Lower lobe of right lung (tissue), 2 donors: ENCODE data around the gene DPM3. TPM values are rescaled to one million over a fixed set of nuclear protein-coding genes. Genes with fewer than 3 reads are reported as not detected.
A peak's percentile ranks its signal among the peaks of the same experiment; 100 is the strongest.

Source experiments
- ATAC-seq, 2 donors: fragments of 200-7000 bp; cut with Tn5 transposase; one replicate each; pipeline ENCODE4 v1.9.1; 2020 to 2022; ENCODE audit warnings: mild to moderate bottlenecking in 2 of 2, moderate library complexity in 2 of 2
- DNase-seq: peaks from one replicate; pipeline ENCODE4 v3.0.0-alpha.2; 2020
- H3K27ac ChIP-seq: fragments of 200-600 bp; one replicate; pipeline ENCODE4 v1.8.0; 2022
- H3K27me3 ChIP-seq: fragments of 200-600 bp; one replicate; pipeline ENCODE4 v1.8.0; 2022; ENCODE audit warnings: low read depth
- H3K36me3 ChIP-seq: fragments of 200-600 bp; one replicate; pipeline ENCODE4 v1.8.0; 2022; ENCODE audit warnings: mild to moderate bottlenecking
- H3K4me1 ChIP-seq: fragments of 200-600 bp; one replicate; pipeline ENCODE4 v1.8.0; 2022
- H3K4me3 ChIP-seq: fragments of 200-600 bp; one replicate; pipeline ENCODE4 v1.8.0; 2022; ENCODE audit warnings: mild to moderate bottlenecking
- H3K9me3 ChIP-seq: fragments of 200-600 bp; one replicate; pipeline ENCODE4 v1.8.0; 2022
- intact Hi-C: fragments of 100-400 bp; cut with DNase I; formaldehyde crosslinking; loops from one replicate; pipeline ENCODE4 v1.11.0; 2022
- total RNA-seq: library from RNA; stranded (reverse); fragmentation: NEBNext Ultra II Directional; extraction: Animal tissue kit (Norgen Biotek cat#: 25700); gene quantifications from one replicate; pipeline ENCODE4 v1.2.1, GENCODE V29; 2021
- TF ChIP-seq, protein P1 (sequence below): fragments of 200-600 bp; IDR thresholded peaks from one replicate; pipeline ENCODE4 v1.8.0; 2022; ENCODE audit warnings: antibody characterized with exemption, mild to moderate bottlenecking
- donor health status: DM: no; HTN: yes; CAD: no; lungs with severe emphysema.

DPM3 gene
- total RNA-seq, 1 donor from 2014 or later: 62.3 TPM

DNA sequence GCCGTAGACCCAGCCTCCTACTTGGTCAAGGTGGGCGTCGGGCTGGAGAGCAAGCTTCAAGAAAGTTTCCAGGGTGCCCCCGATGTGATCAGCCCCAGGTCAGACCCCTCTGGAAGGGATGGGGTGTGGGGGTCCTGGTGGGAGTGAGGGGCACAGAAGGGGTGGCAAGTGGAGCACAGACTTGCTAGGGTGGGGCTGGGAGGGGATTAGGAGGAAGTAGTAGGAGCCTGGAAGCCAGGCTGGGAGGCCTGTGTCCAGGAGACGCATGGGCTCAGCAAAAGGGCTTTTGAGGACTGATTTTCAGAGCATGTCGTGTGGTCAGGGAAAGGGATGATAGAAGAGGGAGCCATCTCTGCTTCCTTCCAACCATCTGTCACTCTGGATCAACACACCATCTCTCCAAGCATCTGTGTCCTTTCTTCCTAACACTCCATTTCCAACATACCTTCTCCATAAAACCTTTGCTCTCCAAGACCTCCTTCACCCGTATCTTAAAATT lies 41.8 kb upstream of the DPM3 start:
- no peak for ATAC-seq
- peaks cover 26% of the 10 kb centered on the region for H3K4me1 ChIP-seq
- no peaks in the 10 kb centered on the region for H3K27me3 ChIP-seq
- H3K36me3 ChIP-seq: no peaks in the 10 kb centered on the region
- H3K4me3 ChIP-seq: no peak overlapping the region
- TF ChIP-seq, protein P1, sequence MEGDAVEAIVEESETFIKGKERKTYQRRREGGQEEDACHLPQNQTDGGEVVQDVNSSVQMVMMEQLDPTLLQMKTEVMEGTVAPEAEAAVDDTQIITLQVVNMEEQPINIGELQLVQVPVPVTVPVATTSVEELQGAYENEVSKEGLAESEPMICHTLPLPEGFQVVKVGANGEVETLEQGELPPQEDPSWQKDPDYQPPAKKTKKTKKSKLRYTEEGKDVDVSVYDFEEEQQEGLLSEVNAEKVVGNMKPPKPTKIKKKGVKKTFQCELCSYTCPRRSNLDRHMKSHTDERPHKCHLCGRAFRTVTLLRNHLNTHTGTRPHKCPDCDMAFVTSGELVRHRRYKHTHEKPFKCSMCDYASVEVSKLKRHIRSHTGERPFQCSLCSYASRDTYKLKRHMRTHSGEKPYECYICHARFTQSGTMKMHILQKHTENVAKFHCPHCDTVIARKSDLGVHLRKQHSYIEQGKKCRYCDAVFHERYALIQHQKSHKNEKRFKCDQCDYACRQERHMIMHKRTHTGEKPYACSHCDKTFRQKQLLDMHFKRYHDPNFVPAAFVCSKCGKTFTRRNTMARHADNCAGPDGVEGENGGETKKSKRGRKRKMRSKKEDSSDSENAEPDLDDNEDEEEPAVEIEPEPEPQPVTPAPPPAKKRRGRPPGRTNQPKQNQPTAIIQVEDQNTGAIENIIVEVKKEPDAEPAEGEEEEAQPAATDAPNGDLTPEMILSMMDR: no peak
- H3K9me3 ChIP-seq: no peaks in the 10 kb centered on the region
- H3K27ac ChIP-seq: no peak overlapping the region
- intact Hi-C loops: no loop called here
- no peak for DNase-seq

DNA sequence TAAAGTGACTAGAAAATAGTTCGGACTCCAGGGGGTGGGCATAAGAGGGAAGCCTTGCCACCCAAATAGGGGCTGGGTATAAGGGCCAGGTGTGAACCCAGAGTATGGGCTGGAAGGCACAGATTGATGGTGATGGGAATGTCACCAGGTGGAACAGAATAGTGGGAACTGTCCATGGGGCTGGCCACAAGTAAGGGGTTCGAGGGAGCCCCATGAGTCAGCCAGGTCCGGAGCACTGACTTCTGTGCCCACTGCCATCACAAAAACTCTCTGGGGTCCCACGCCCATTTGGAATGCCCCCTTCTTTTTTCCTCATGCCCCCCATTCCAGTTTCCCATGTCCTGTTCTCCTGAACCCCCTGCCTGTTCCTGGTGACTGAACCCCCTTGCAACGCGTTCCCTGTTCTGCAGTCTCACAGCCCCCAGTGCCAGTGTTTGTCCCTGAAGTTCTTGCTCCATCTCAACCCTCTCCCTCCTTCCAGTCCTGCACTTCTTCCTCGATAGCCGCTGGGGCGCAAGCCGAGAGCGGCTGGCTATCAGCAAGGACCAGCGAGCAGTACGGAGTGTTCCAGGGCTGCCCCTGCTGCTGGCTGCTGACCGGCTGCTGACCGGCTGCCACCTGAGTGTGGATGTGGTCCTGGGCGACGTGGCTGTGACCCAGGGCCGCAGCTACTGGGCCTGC lies 41.2 kb upstream of the DPM3 start:
- intact Hi-C loops: no loop called here
- Histone ChIP-seq H3K9me3 (no peaks in the 10 kb centered on the region), H3K27me3 (no peaks in the 10 kb centered on the region), H3K36me3 (no peaks in the 10 kb centered on the region), H3K4me3 (no peak overlapping the region), H3K27ac (no peak overlapping the region), H3K4me1 (peaks cover 31% of the 10 kb centered on the region)
- ATAC-seq: no peak
- TF ChIP-seq, protein P1: no peak
- peak; percentile 54 for DNase-seq

DNA sequence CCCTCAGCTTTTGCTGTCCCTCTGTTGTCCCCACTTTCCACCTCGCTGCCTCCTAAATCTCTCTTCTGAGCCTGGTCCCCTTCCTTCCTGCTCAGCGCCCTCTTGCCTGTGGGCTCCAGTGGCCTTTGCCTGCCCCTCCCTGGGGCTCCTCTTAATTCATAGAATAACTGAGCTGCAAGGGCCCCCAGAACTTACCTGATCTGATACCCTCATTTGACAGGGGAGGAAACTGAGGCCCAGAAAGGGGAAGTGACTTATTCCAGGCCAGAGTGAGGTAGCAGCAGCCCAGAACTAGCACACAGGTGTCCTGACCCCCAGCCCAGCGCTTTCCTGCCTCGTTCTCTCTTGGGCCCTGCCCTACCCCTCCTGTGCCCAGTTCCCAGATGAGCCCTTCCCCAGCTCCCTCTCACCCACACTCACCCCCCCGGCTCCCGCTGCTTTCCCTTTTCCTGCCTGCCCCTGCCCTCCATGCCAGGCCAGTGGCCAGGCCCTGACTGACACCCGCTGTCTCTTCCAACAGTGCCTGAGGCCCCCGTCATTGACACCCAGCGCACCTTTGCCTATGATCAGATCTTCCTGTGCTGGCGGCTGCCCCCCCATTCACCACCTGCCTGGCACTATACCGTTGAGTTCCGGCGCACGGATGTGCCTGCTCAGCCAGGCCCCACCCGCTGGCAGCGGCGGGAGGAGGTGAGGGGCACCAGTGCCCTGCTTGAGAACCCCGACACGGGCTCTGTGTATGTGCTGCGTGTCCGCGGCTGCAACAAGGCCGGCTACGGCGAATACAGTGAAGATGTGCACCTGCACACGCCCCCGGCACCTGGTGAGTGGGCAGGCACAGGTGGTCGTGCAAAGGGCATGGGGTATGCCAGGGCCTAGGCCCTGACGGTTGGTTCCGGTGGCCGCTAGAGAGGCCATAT lies 39.0 kb upstream of the DPM3 start:
- Histone ChIP-seq H3K4me3 (no peak overlapping the region), H3K4me1 (peaks cover 15% of the 10 kb centered on the region), H3K9me3 (no peaks in the 10 kb centered on the region), H3K27ac (no peak overlapping the region), H3K27me3 (no peaks in the 10 kb centered on the region), H3K36me3 (no peaks in the 10 kb centered on the region)
- TF ChIP-seq, protein P1: no peak
- intact Hi-C loops: no loop called here
- DNase-seq: no peak
- ATAC-seq: no peak

DNA sequence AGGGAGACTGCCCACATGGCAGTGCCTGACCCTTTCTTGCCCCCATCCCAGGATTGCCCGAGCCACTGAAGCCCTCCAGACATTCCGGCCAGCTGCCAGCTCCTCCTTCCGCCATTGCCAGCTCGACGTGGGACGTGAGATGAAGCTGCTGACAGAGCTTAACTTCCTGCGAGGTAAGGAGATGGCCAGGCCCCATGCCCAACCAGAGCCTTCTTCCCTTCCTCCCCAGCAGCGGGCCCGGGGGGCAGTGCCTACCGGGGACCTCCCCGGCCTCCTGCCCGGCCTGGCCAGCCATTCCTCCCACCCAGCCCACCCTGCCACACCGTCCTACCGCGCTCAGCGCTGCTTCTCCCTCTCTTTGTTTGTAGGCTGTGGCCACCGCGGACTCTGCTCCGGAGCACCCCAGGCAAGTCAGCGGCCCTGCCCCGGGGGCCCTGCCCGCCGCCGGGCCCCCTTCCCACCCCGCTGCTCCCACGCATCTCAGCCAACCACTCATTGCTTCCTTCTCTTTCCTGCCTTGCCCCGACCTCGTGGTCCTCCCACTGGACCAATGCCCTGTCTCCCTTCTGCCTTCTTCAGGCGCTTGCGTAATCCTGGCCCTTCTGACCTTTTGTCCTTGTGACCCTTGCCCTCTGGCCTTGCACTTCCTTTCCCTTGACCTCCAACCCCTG lies 38.2 kb upstream of the DPM3 start:
- intact Hi-C loops: no loop called here
- peaks cover 23% of the 10 kb centered on the region for H3K4me1 ChIP-seq
- H3K27me3 ChIP-seq: peaks cover 6% of the 10 kb centered on the region
- H3K4me3 ChIP-seq: peak overlapping the region; percentile 32
- DNase-seq (peak; percentile 76), ATAC-seq (peak in 1 of 2 donors; percentile 2)
- no peaks in the 10 kb centered on the region for H3K9me3 ChIP-seq
- H3K27ac ChIP-seq: peak overlapping the region; percentile 18
- no peaks in the 10 kb centered on the region for H3K36me3 ChIP-seq
- TF ChIP-seq, protein P1: no peak

DNA sequence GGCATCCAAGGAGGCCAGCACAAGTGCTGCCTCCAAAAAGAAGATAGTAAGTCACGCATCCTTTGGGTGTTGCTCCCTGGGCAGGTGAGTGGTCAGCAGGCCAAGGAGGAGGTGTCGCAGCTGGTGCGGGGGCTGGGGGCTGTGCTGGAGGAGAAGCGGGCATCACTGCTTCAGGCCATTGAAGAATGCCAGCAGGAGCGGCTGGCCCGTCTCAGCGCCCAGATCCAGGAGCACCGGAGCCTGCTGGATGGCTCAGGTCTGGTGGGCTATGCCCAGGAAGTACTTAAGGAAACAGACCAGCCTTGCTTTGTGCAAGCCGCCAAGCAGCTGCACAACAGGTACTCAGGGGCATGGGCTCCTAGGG lies 37.6 kb upstream of the DPM3 start:
- H3K27ac ChIP-seq: no peak overlapping the region
- peaks cover 6% of the 10 kb centered on the region for H3K27me3 ChIP-seq
- ATAC-seq (no peak), DNase-seq (no peak)
- TF ChIP-seq, protein P1: no peak
- intact Hi-C loops: no loop called here
- no peaks in the 10 kb centered on the region for H3K9me3 ChIP-seq
- H3K36me3 ChIP-seq: no peaks in the 10 kb centered on the region
- peak overlapping the region; percentile 32 for H3K4me3 ChIP-seq
- peaks cover 28% of the 10 kb centered on the region for H3K4me1 ChIP-seq
